ENCODE results near the gene TM7SF2.
"Not testable (repeated sequence)": the region's sequence is repeated elsewhere in the genome, so short reads cannot be mapped to it uniquely, and the experiment has no call there.

TM7SF2 gene

DNA sequence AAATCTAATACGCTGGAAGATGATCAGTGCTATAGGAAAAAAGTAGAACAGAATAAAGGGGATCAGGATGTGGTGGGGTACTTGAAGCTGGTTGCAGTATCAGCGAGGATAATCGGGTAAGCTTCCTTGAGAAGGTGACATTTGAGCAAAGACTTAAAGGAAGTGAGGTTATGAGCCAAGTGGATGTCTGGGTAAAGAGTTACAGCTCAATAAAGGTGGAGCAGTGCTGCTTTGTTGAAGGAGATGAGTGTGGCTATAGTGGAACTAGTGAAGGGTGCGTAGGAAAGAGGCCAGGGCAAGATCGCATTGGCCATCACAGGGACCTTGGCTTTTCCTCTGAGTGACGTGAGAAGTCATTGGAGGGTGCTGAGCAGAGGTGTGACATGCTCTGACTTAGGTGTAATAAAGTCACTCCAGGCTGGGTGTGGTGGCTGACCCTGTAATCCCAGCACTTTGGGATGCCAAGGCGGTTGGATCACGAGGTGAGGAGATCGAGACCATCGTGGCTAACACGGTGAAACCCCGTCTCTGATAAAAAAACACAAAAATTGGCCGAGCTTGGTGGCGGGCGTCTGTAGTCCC, 24.9 kb downstream of the TM7SF2 start:
- DNase-seq (ENCODE audit: low read depth, low spot score): no peak
- no peak overlapping the region for H3K4me3 ChIP-seq (ENCODE audit: low read length)

DNA sequence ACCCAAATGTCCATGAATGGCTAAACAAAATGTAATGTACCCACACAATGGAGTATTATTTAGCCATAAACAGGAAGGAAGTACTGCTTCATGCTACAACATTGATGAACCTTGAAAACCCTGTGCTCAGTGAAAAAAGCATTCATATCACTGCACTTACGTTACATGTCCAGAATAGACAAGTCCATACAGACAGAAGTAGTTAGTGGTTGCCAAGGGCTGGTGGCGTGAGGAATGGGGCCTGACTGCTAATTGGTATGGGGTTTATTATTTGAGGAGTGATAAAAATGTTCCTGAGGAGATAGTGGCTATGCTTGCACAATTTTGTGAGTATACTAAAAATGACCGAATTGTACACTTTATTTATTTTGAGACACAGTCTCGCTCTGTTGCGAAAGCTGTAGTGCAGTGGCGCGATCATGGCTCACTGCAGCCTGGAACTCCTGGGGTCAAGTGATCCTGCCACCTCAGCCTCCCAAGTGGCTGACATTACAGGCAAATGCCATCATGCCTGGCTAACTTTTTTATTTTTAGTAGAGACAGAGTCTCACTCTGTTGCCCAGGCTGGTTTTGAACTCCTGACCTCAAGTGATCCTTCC, 30.3 kb downstream of the TM7SF2 start:
- H3K4me3 ChIP-seq (ENCODE audit: low read length): no peak overlapping the region
- DNase-seq (ENCODE audit: low read depth, low spot score): no peak

- H3K4me3 ChIP-seq (ENCODE audit: low read length): no peak overlapping the region
- no peak for DNase-seq (ENCODE audit: low read depth, low spot score)
These were observed 35.8 kb downstream of the TM7SF2 start for GRCh38 chr11:65147352-65148075.

GRCh38 chr11:65148657-65149056, 37.0 kb downstream of the TM7SF2 start:
- no peak for DNase-seq (ENCODE audit: low read depth, low spot score)
- H3K4me3 ChIP-seq (ENCODE audit: low read length): no peak overlapping the region

- DNase-seq (ENCODE audit: low read depth, low spot score); H3K4me3 ChIP-seq (ENCODE audit: low read length): not testable (repeated sequence)
These were observed 38.4 kb downstream of the TM7SF2 start for GRCh38 chr11:65150131-65150508.

- no peak for DNase-seq (ENCODE audit: low read depth, low spot score)
- H3K4me3 ChIP-seq (ENCODE audit: low read length): no peak overlapping the region
These were observed 39.0 kb downstream of the TM7SF2 start for GRCh38 chr11:65150509-65151299.

DNA sequence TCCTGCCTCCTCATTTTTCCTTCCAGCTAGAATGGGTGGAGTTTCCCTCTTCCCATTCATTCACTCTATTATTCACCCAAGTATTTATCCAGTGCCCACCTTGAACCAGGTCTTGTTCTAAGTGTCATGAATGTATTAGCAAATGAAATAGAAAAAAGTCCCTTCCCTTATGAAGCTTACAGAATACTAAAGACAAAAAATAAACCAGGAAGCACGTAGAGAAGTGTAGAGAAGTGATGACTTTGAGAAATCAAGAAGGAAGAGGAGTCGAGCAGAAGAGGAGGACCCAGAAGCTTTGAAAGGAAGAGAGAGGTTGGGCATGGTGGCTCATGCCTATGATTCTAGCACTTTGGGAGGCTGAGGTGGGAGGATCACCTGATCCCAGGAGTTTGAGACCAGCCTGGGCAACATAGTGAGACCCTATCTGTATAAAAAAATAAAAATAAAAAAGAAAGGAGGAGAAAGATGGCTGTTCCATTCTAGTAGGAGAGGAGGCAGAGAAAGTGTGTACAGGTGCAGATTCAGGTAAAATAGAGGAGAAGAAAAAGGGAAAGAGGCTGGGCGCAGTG, 39.7 kb downstream of the TM7SF2 start:
- DNase-seq (ENCODE audit: low read depth, low spot score): no peak
- no peak overlapping the region for H3K4me3 ChIP-seq (ENCODE audit: low read length)

- no peak for DNase-seq (ENCODE audit: low read depth, low spot score)
- no peak overlapping the region for H3K4me3 ChIP-seq (ENCODE audit: low read length)
These were observed 40.5 kb downstream of the TM7SF2 start for GRCh38 chr11:65152122-65152521.

DNA sequence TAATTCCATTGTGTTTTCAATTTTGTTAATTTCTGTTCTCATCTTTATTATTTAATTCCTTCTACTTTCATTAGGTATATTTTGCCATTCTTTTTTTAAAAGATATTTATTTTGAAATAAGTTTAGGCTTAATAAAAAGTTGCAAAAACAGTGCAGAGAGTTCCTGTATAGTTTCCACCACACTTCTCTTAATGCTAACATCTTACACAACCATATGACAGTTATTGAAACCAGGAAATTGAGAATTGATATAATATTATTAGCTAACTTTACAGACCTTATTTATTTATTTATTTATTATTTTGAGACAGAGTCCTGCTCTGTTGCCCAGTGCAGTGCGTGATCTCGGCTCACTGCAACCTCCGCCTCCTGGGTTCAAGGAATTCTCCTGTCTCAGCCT, 44.6 kb downstream of the TM7SF2 start:
- H3K4me3 ChIP-seq (ENCODE audit: low read length): no peak overlapping the region
- no peak for DNase-seq (ENCODE audit: low read depth, low spot score)

DNA sequence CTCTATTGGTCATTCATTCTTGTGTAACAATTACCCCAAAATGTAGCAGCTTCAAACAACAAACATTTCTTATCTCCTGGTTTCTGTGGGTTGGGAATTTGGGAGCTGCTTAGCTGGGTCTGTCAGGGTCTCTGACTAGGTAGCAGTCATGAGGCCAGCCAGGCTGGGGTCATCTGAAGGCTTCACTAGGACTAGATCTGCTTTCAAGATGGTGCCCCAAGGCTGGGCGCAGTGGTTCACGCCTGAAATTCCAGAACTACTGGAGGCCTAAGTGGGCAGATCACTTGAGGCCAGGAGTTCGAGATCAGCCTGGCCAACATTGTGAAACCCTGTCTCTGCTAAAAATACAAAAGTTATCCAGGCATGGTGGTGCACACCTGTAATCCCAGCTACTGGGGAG, 45.3 kb downstream of the TM7SF2 start:
- DNase-seq (ENCODE audit: low read depth, low spot score): no peak
- no peak overlapping the region for H3K4me3 ChIP-seq (ENCODE audit: low read length)

GRCh38 chr11:65157336-65157735, 45.7 kb downstream of the TM7SF2 start:
- no peak for DNase-seq (ENCODE audit: low read depth, low spot score)
- H3K4me3 ChIP-seq (ENCODE audit: low read length): no peak overlapping the region

DNA sequence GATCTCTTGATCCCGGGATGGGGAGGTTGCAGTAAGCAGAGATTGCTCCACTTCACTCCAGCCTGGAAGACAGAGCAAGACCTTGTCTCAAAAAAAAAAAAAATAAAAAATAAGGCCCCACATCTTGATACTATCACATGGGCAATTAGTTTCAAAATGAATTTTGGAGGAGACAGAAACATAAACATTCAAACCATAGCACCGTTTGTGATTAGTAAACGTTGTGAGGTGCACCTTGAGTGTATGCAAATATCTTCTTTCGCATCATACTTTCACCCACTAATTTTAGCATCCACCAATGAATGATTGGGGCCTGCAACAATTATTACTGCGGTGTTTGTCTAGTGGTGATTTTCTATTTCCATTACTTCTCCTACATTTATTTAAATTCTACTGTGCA, 47.3 kb downstream of the TM7SF2 start:
- H3K4me3 ChIP-seq (ENCODE audit: low read length): no peak overlapping the region
- DNase-seq (ENCODE audit: low read depth, low spot score): no peak

- no peak overlapping the region for H3K4me3 ChIP-seq (ENCODE audit: low read length)
- no peak for DNase-seq (ENCODE audit: low read depth, low spot score)
These were observed 49.0 kb downstream of the TM7SF2 start for GRCh38 chr11:65160643-65161042.

DNA sequence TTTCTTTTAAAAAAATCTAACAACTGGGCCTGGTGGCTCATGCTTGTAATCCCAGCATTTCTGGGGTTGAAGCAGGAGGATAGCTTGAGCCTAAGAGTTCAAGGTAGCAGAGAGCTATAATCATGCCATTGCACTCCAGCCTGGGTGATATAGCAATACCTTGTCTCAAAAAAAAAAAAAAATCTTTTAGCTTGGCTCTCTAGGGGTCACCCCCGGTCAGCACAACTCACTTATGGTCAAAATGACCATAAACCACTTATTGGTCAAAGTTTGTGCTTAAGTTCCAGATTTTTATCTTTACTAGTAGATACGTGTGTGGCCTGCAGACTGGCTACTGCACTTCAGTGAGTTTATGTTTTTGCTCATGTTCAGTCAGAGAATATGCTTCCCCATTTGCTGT, 52.0 kb downstream of the TM7SF2 start:
- no peak overlapping the region for H3K4me3 ChIP-seq (ENCODE audit: low read length)
- no peak for DNase-seq (ENCODE audit: low read depth, low spot score)
